ENCODE measurements around the gene CYB561. TPM values are rescaled to one million over a fixed set of nuclear protein-coding genes. Genes with fewer than 3 reads are reported as not detected.

The CYB561 gene
- total RNA-seq, 1 experiment from 2014 or later = 67.6 TPM

GRCh38 chr17:63399316-63399715, 46.8 kb downstream of the CYB561 start:
- Histone ChIP-seq H4K20me1 (ENCODE audit: insufficient read depth) (no peaks in the 10 kb centered on the region), H3K9me3 (ENCODE audit: control insufficient read depth in 1 of 2, insufficient read depth in 1 of 2, low read depth in 1 of 2, low read length in 2 of 2) (no peaks in the 10 kb centered on the region), H3K9me2 (ENCODE audit: insufficient read depth) (no peaks in the 10 kb centered on the region), H2AFZ (ENCODE audit: low read depth, low read length, poor library complexity, severe bottlenecking) (no peak overlapping the region), H3K36me3 (ENCODE audit: control insufficient read depth in 1 of 2, insufficient read depth in 2 of 2, low read length in 2 of 2) (no peaks in the 10 kb centered on the region; a peak in 1 of 4 replicates), H3K27me3 (ENCODE audit: insufficient read depth, low read length) (no peaks in the 10 kb centered on the region), H3K4me1 (ENCODE audit: control insufficient read depth in 1 of 2, insufficient read depth in 2 of 2, low read length in 2 of 2) (no peaks in the 10 kb centered on the region), H3K4me2 (ENCODE audit: low read length) (no peak overlapping the region), H3K27ac (ENCODE audit: low read depth, low read length) (no peak overlapping the region), H3K4me3 (replicated peaks in 1 of 2; ENCODE audit: low read depth in 1 of 2, low read length in 2 of 2) (no peak overlapping the region), H3K9ac (ENCODE audit: low read length) (no peak overlapping the region), H3K79me2 (ENCODE audit: insufficient read depth, low read length) (no peaks in the 10 kb centered on the region)
- no TSS peak for BruUV-seq (replicated peaks)
- CTCF ChIA-PET = interaction anchor here (1.1 kb wide), 1 partner anchor 26 kb away, joined by 4 read pairs; no protein-coding TSS in a partner anchor
- ATAC-seq (no peak), DNase-seq (ENCODE audit: low read depth, low spot score) (no peak)
- RAD21 ChIA-PET (ENCODE audit: low non-redundant PET in 1 of 2, low total read pairs in 2 of 2, uncharacterized antibody in 2 of 2, unreplicated experiment in 2 of 2) = no interaction called here
- TF ChIP-seq EZH2 (IDR thresholded peaks at IDR 0.05) = no peak
- TF ChIP-seq SIN3A (IDR thresholded peaks at IDR 0.05; ENCODE audit: low read depth) = no peak
- TF ChIP-seq SP1 (IDR thresholded peaks at IDR 0.05; ENCODE audit: low read depth) = no peak
- TF ChIP-seq POLR2AphosphoS5 (IDR thresholded peaks at IDR 0.05; ENCODE audit: low read depth, low read length) = no peak
- no peak for TF ChIP-seq ZNF274 (IDR thresholded peaks at IDR 0.05; ENCODE audit: low read depth, low read length)
- TF ChIP-seq YY1 (IDR thresholded peaks at IDR 0.05; ENCODE audit: extremely low read depth, insufficient replicate concordance, low read depth, low read length) = no peak
- TF ChIP-seq REST (IDR thresholded peaks at IDR 0.05; ENCODE audit: low read depth) = no peak
- no peak for TF ChIP-seq EZH2phosphoT487 (IDR thresholded peaks at IDR 0.05; ENCODE audit: borderline replicate concordance)
- no peak for TF ChIP-seq EGR1 (IDR thresholded peaks at IDR 0.05; ENCODE audit: low read depth)
- TF ChIP-seq CEBPB (IDR thresholded peaks at IDR 0.05; ENCODE audit: low read depth) = no peak
- intact Hi-C loops (cut with micrococcal nuclease) = no loop called here
- POLR2A ChIA-PET = no interaction called here

Data from HCT116 (cell line).